GM12878 (cell line): Measurements from ENCODE around the gene RPL7A. TPM values are rescaled to one million over a fixed set of nuclear protein-coding genes. Genes with fewer than 3 reads are reported as not detected.
"Not testable (repeated sequence)": the region's sequence is repeated elsewhere in the genome, so short reads cannot be mapped to it uniquely, and the experiment has no call there.

Experiments
- ATAC-seq: fragments of 200-7000 bp; cut with Tn5 transposase; 3 replicates; pipeline ENCODE4 v1.9.1; 2020; ENCODE audit warnings: mild to moderate bottlenecking, moderate library complexity
- BruUV-seq: library from RNA; stranded (reverse); fragments of 400-500 nt; replicated peaks from 2 replicates; lab custom pipeline; 2021; lab: Mats Ljungman, UMichigan
- CTCF ChIA-PET: fragments of 300-600 bp; sonication (Branson Sonifier 250); formaldehyde crosslinking; extraction: SDS; loops from one replicate; lab custom pipeline; 2021; ENCODE audit warnings: inconsistent platforms; lab: Yijun Ruan, JAX
- POLR2A ChIA-PET: fragments of 350-600 bp; formaldehyde crosslinking; extraction: SDS; loops from one replicate; lab custom pipeline; 2021; ENCODE audit warnings: inconsistent platforms; lab: Charles Lee
- RAD21 ChIA-PET: fragments of 300-600 bp; sonication (Branson Sonifier 250); formaldehyde crosslinking; loops from one replicate; lab custom pipeline; 2023; ENCODE audit warnings: antibody characterized with exemption; ENCODE audit not compliant: unreplicated experiment; lab: Charles Lee
- SMC1A ChIA-PET: fragments of 300-600 bp; sonication (Branson Sonifier 250); formaldehyde crosslinking; loops from one replicate; lab custom pipeline; 2023; ENCODE audit not compliant: unreplicated experiment, uncharacterized antibody; lab: Charles Lee
- DNase-seq: peaks from one replicate; pipeline ENCODE4 v3.0.0-alpha.2; 2011; ENCODE audit warnings: low read depth, low spot score
- FAIRE-seq: peaks from 3 replicates; lab custom pipeline; 2011; peaks lifted over from hg19 to GRCh38; lab: Jason Lieb, UNC
- H2AFZ ChIP-seq: 2 replicates; pipeline ENCODE4 v1.6.0; 2011; ENCODE audit warnings: low read depth, low read length, control low read depth; ENCODE audit not compliant: control insufficient read depth
- H3K27ac ChIP-seq: 2 replicates; pipeline ENCODE4 v1.5.1; 2011; ENCODE audit warnings: control low read depth; ENCODE audit not compliant: control insufficient read depth, insufficient read depth
- H3K27me3 ChIP-seq, 2 experiments: replicated peaks in 1 of 2; 2 replicates each; pipeline versions ENCODE4 v1.6.0 to v1.6.1; 2011; ENCODE audit warnings: low read length in 1 of 2; ENCODE audit not compliant: control insufficient read depth in 2 of 2, insufficient read depth in 2 of 2
- H3K36me3 ChIP-seq, 2 experiments: 2 replicates each; pipeline ENCODE4 v1.5.1; 2011; ENCODE audit warnings: low read length in 1 of 2; ENCODE audit not compliant: control insufficient read depth in 2 of 2, insufficient read depth in 2 of 2
- H3K4me1 ChIP-seq: 2 replicates; pipeline ENCODE4 v1.6.1; 2011; ENCODE audit warnings: mild to moderate bottlenecking, low read length, moderate library complexity, mixed read lengths; ENCODE audit not compliant: control insufficient read depth, insufficient read depth
- H3K4me2 ChIP-seq: 2 replicates; pipeline ENCODE4 v1.6.0; 2011; ENCODE audit warnings: control low read depth; ENCODE audit not compliant: control insufficient read depth, insufficient read depth
- H3K4me3 ChIP-seq: fragments of 200-600 bp; sonication (generic); 2 replicates; pipeline ENCODE4 v1.5.1; 2016
- H3K79me2 ChIP-seq: 2 replicates; pipeline ENCODE4 v1.6.0; 2011; ENCODE audit warnings: low read length; ENCODE audit not compliant: control insufficient read depth, insufficient read depth
- H3K9ac ChIP-seq: 2 replicates; pipeline ENCODE4 v1.8.0; 2011; ENCODE audit warnings: low read length, control low read depth, mixed read lengths; ENCODE audit not compliant: control insufficient read depth, insufficient read depth
- H3K9me3 ChIP-seq: replicated peaks from 3 replicates; pipeline ENCODE4 v1.5.1; 2011; ENCODE audit warnings: mild to moderate bottlenecking, low read length; ENCODE audit not compliant: control insufficient read depth, insufficient read depth
- H4K20me1 ChIP-seq: 2 replicates; pipeline ENCODE4 v1.6.0; 2011; ENCODE audit not compliant: control insufficient read depth, insufficient read depth
- FOXK2 ChIP-seq: fragments of 450-650 bp; IDR thresholded peaks from 2 replicates; pipeline ENCODE4 v1.6.1; 2017; ENCODE audit warnings: mild to moderate bottlenecking, moderate library complexity
- IRF3 ChIP-seq: fragments of 450-650 bp; IDR thresholded peaks from 2 replicates; pipeline ENCODE4 v1.6.1; 2014; ENCODE audit warnings: mild to moderate bottlenecking
- NR2C2 ChIP-seq: IDR thresholded peaks from 2 replicates; pipeline ENCODE4 v1.6.1; 2011; ENCODE audit warnings: borderline replicate concordance, low read depth; ENCODE audit not compliant: control insufficient read depth, insufficient read length
- RUNX3 ChIP-seq: IDR thresholded peaks from 2 replicates; pipeline ENCODE4 v1.6.1; 2012; ENCODE audit warnings: low read length, inconsistent platforms
- SMARCA5 ChIP-seq: fragments of 450-650 bp; IDR thresholded peaks from 2 replicates; pipeline ENCODE4 v1.6.1; 2017; ENCODE audit warnings: mild to moderate bottlenecking
- SRF ChIP-seq, 2 experiments: IDR thresholded peaks; 2 replicates each; pipeline ENCODE4 v1.6.1; 2011; ENCODE audit warnings: low read depth in 2 of 2, low read length in 2 of 2, mild to moderate bottlenecking in 1 of 2, moderate library complexity in 1 of 2
- STAT3 ChIP-seq: IDR thresholded peaks from 2 replicates; pipeline ENCODE4 v1.6.1; 2011; ENCODE audit warnings: low read depth, low read length, improper control_type of control experiment
- ZNF592 ChIP-seq: fragments of 450-650 bp; IDR thresholded peaks from 2 replicates; pipeline ENCODE4 v1.6.1; 2017; ENCODE audit warnings: mild to moderate bottlenecking, moderate library complexity
- ZZZ3 ChIP-seq: IDR thresholded peaks from 2 replicates; pipeline ENCODE4 v1.6.1; 2011; ENCODE audit warnings: low read depth; ENCODE audit not compliant: control insufficient read depth, insufficient read length
- WGBS: methylation state at CpG from one replicate; pipeline ENCODE4 v1.1.6; 2016; ENCODE audit warnings: low lambda C conversion rate; ENCODE audit not compliant: insufficient replicate concordance, insufficient coverage; ENCODE audit errors: missing lambda C conversion rate; 5-methylcytosine and 5-hydroxymethylcytosine counted together
- in situ Hi-C: fragments of 300-500 bp; cut with MboI; formaldehyde crosslinking; loops from 9 replicates; pipeline ENCODE4 v1.14.3; 2018; ENCODE audit warnings: mixed read lengths
- intact Hi-C: fragments of 100-400 bp; cut with micrococcal nuclease; formaldehyde crosslinking; loops from one replicate; pipeline ENCODE4 v1.14.2; 2022; ENCODE audit not compliant: unreplicated experiment
- polyA plus RNA-seq, 11 experiments: library from polyadenylated mRNA; depleted of rRNA in 4 of 11; unstranded in 6 of 11; stranded (reverse) in 5 of 11; fragments of >200 nt; fragmentation: Nextera tagmentation in 4 of 11; fragmentation: Illumina TruSeq in 1 of 11; extraction: Ambion mirVana in 4 of 11; extraction: Trizol in 1 of 11; gene quantifications; 1 replicate in 1 of 11; 2 replicates in 10 of 11; pipeline versions ENCODE4 v1.2.1 to v1.2.3, GENCODE V29; 2011 to 2016; ENCODE audit warnings: inconsistent platforms in 2 of 11, missing spikeins in 2 of 11, low read depth in 1 of 11
- total RNA-seq, 4 experiments: library from RNA; depleted of rRNA in 3 of 4; stranded (reverse); fragments of >200 nt in 3 of 4; fragmentation: Illumina TruSeq in 1 of 4; extraction: Trizol in 1 of 4; gene quantifications; 2 replicates each; pipeline versions ENCODE4 v1.2.1 to v1.2.3, GENCODE V29; 2013 to 2021
- TF ChIP-seq, protein P1 (sequence below): IDR thresholded peaks from 2 replicates; pipeline ENCODE4 v1.6.1; 2011; ENCODE audit warnings: low read depth, mild to moderate bottlenecking, low read length, moderate library complexity, borderline replicate concordance; ENCODE audit errors: extremely low read depth

The RPL7A gene
- total and polyA plus RNA-seq, 10 of the 15 experiments (the other 5 are each of a cell fraction or from before 2014, with no cell fraction given), result 917 to 5,193 (median 3,326) TPM

DNA sequence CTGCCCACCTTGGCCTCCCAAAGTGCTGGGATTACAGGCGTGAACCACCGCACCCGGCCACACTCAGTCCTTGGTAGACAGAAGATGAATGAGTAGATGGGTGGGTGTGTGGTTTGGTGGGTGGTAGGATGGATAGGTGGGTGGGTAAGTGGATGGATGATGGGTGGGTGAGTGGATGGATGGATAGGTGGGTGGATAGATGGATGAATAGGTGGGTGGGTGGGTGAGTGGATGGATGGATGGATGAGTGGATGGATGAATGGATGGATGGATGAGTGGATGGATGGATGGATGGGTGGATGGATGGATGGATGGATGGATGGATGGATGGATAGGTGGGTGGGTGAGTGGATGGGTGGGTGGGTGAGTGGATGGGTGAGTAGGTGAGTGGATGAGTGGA, 44.3 kb downstream of the RPL7A start:
- CTCF ChIA-PET, H3K27me3 ChIP-seq, DNase-seq, FAIRE-seq, BruUV-seq, H3K79me2 ChIP-seq, H2AFZ ChIP-seq, SMC1A ChIA-PET, H3K4me1 ChIP-seq, ATAC-seq, H3K36me3 ChIP-seq, intact Hi-C loops, H3K4me3 ChIP-seq, H4K20me1 ChIP-seq, H3K4me2 ChIP-seq, H3K9me3 ChIP-seq, POLR2A ChIA-PET, H3K27ac ChIP-seq, H3K9ac ChIP-seq, in situ Hi-C loops, RAD21 ChIA-PET: not testable (repeated sequence)
- 92% methylated on average over 3 of the region's 3 CpGs for WGBS

- 80% methylated on average over 1 of the region's 3 CpGs for WGBS
- H3K4me1 ChIP-seq, result no peaks in the 10 kb centered on the region
- TF ChIP-seq ZNF592, result no peak
- no peak for TF ChIP-seq RUNX3
- no peak for TF ChIP-seq ZZZ3
- no peak for TF ChIP-seq SRF (IDR thresholded peaks at IDR 0.05; ENCODE audit: low read depth in 2 of 2, low read length in 2 of 2)
- TF ChIP-seq, protein P1, sequence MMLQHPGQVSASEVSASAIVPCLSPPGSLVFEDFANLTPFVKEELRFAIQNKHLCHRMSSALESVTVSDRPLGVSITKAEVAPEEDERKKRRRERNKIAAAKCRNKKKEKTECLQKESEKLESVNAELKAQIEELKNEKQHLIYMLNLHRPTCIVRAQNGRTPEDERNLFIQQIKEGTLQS, result no peak
- no peak for TF ChIP-seq SMARCA5
- TF ChIP-seq FOXK2, result no peak
- TF ChIP-seq IRF3, result no peak
- no peak for TF ChIP-seq NR2C2
- no peak for TF ChIP-seq STAT3
Observed at GRCh38 chr9:133393399-133393798, 45.4 kb downstream of the RPL7A start.

More at GRCh38 chr9:133393399-133393798, 45.4 kb downstream of the RPL7A start:
- H3K79me2 ChIP-seq, result no peaks in the 10 kb centered on the region
- no peak for FAIRE-seq
- no TSS peak for BruUV-seq
- no peak overlapping the region for H3K9ac ChIP-seq
- no peaks in the 10 kb centered on the region for H3K9me3 ChIP-seq
- POLR2A ChIA-PET, result no interaction called here
- ATAC-seq, result no peak
- in situ Hi-C loops, result no loop called here
- CTCF ChIA-PET, result no interaction called here
- no peaks in the 10 kb centered on the region for H4K20me1 ChIP-seq
- no peak overlapping the region for H2AFZ ChIP-seq
- H3K27me3 ChIP-seq, result no peaks in the 10 kb centered on the region
- no peaks in the 10 kb centered on the region for H3K36me3 ChIP-seq
- no peak overlapping the region for H3K4me2 ChIP-seq
- DNase-seq, result no peak
- intact Hi-C loops, result no loop called here
- no peak overlapping the region for H3K27ac ChIP-seq
- SMC1A ChIA-PET, result no interaction called here
- no peak overlapping the region for H3K4me3 ChIP-seq
- RAD21 ChIA-PET, result interaction anchor here (1.2 kb wide), 1 partner anchor 16 kb away, joined by 4 read pairs; no protein-coding TSS in a partner anchor
